ENCODE results near the gene PALLD. TPM values are rescaled to one million over a fixed set of nuclear protein-coding genes. Genes with fewer than 3 reads are reported as not detected.
"Not testable (repeated sequence)": the region's sequence is repeated elsewhere in the genome, so short reads cannot be mapped to it uniquely, and the experiment has no call there.

The PALLD gene
- 0.51 TPM in 1 of 2 replicates, not detected in the other for total RNA-seq (2014; rRNA removed; shearing (Covaris generic))

DNA sequence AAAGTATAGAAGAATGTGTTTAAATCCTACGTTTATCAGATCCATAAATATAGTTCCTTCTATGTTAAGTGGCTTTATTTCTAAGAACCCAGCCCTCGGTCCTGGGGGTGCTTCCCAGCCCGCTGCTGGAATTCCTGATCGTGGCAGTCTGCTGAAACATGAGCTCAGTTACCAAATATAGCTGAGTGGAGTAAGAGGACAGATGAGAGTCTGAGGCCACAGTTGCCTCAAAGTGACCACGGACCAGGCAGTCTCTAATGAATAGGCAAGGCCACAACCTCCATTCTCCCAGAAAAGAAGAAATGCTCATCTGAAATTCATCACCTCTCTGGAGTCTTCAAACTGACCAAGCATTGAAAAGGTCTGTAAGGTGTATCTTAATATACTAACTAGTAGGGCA lies at the start of gene PALLD:
Gene PALLD (plus strand): TSS at position 219 of the 400 bp plus-strand sequence.
- no peak for DNase-seq (ENCODE audit: low spot score)
- in situ Hi-C loops (cut with HindIII; ENCODE audit: low sequenced_read_pairs), result no loop called here

DNA sequence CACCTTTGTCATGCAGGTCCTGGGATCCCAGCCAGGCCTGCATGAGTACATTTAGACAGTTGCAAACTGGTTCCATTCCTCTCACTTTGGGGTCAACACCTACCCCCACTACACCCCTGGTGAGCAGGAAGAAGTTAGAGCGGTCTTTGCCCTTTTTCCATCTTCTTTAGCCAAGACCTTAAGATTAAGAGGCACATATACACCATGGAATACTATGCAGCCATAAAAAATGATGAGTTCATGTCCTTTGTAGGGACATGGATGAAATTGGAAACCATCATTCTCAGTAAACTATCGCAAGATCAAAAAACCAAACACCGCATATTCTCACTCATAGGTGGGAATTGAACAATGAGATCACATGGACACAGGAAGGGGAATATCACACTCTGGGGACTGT lies 47.8 kb upstream of the PALLD start:
- in situ Hi-C loops (cut with HindIII; ENCODE audit: low sequenced_read_pairs); DNase-seq (ENCODE audit: low spot score): not testable (repeated sequence)

DNA sequence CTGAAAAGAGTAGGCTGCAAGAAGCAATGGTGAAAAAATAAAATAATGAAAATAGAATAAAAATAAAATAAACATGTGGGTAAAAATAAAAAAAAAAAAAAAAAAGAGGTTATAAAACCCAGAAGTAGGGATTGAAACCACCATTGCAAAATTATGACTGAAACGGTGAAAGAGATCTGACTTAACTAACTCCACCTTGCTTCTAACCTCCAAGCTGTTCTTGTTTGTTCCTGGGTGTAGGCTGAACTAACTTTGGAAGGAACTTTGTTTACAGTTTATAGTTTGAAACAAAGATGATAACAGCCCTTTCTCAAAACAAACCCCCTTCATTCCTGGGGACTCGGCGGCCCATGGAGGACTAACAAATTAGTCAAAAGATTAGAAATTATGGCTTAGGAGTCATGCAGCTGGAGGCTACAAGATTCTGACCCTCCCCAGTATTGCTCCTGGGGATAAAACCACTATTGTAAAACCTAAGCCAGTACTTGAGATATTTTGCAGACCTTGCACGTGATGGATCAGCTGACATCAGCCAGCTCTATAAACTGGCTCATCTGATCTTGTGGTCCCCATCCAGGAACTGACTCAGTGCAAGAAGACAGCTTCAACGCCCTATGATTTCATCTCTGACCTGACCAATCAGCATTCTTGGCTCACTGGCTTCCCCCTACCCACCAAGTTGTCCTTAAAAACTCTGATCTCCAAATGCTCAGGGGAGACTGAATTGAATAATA lies 47.0 kb upstream of the PALLD start:
- DNase-seq (ENCODE audit: low spot score), result no peak
- in situ Hi-C loops (cut with HindIII; ENCODE audit: low sequenced_read_pairs), result no loop called here

- DNase-seq (ENCODE audit: low spot score), result no peak
- in situ Hi-C loops (cut with HindIII; ENCODE audit: low sequenced_read_pairs), result no loop called here
These were observed 45.5 kb upstream of the PALLD start for GRCh38 chr4:168451331-168451730.

DNA sequence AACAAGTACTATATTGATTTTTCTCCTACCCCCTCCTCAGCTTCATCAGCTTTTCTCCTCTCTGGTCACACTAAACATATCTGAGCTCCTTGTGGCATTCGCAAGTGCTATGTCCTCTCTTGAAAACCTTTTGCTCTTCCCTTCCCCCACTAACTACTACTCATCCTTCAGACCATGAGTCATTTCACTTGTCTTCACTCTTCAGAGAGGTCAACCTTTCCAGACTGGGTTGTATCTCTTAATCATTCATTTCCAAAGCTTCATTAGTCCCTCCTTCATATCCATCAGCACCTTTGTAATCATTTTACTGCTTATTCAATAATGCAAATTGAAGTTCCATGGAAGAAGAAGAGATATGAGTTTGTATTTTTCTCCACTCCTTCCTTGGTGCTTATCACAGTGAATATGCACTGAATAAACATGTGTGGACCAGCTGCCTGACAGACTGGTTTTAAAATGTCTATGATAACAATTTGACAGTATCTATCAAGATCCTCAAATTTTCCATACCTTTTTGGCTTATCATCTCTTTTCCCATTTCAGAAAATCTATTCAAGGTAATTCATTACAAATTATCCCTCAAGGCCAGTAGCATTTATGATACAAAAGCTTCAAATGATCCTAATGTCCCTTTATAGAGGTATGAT lies 45.0 kb upstream of the PALLD start:
- DNase-seq (ENCODE audit: low spot score), result no peak
- in situ Hi-C loops (cut with HindIII; ENCODE audit: low sequenced_read_pairs), result no loop called here

- in situ Hi-C loops (cut with HindIII; ENCODE audit: low sequenced_read_pairs), result no loop called here
- DNase-seq (ENCODE audit: low spot score), result no peak
These were observed 43.7 kb upstream of the PALLD start for GRCh38 chr4:168453146-168453545.

DNA sequence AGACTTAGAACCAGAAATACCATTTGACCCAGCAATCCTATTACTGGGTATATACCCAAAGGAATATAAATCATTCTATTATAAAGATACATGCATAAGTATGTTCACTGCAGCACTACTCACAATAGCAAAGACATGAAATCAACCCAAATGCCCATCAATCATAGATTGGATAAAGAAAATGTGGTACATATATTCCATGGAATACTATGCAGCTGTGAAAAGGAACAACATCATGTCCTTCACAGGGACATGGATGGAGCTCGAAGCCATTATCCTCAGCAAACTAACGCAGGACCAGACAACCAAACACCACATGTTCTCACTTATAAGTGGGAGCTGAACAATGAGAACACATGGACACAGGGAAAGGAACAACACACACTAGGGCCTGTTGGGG lies 38.6 kb upstream of the PALLD start:
- DNase-seq (ENCODE audit: low spot score); in situ Hi-C loops (cut with HindIII; ENCODE audit: low sequenced_read_pairs): not testable (repeated sequence)

DNA sequence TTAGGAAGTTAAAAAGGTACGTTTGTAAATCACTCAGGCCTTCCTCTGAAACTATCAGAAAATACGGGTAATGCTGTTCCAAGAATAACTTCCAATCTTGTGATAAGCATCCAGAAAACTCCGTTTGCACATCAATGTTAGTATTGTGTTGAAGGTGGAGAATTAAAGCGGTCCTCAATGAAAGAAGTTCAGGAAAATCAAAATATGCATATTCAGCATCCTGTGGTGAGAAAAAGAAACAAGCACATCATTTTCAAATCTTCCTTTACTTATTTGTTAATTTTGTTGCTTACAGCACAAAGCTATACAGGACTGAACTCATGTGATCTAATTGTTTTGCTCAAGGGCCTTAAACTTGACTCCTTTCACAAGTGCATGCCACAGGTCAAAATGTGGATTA lies 35.0 kb upstream of the PALLD start:
- in situ Hi-C loops (cut with HindIII; ENCODE audit: low sequenced_read_pairs), result no loop called here
- no peak for DNase-seq (ENCODE audit: low spot score)

DNA sequence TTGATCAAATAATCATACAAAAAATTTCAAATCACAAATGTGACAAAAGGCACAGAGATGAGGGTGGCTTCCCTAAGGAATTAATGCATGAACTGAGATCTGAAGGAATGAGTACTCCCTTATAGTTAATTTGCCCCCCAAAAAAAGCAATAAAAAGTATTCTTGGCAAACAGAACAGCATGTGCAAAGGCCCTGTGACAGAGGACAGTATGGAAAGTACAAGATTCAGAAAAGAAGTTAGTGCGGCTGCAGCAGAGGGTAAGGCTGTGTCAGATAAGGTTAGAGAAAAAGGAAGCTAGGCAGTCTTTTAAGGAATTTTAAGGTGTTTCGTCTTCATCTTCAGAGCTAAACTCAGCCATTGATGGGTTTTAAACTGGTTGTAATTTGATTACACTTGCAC lies 23.9 kb upstream of the PALLD start:
- no peak for DNase-seq (ENCODE audit: low spot score)
- in situ Hi-C loops (cut with HindIII; ENCODE audit: low sequenced_read_pairs), result no loop called here

GRCh38 chr4:168474660-168475320 lies 22.1 kb upstream of the PALLD start:
- in situ Hi-C loops (cut with HindIII; ENCODE audit: low sequenced_read_pairs), result no loop called here
- no peak for DNase-seq (ENCODE audit: low spot score)

- DNase-seq (ENCODE audit: low spot score), result no peak
- in situ Hi-C loops (cut with HindIII; ENCODE audit: low sequenced_read_pairs), result no loop called here
These were observed 21.1 kb upstream of the PALLD start for GRCh38 chr4:168475745-168476144.

DNA sequence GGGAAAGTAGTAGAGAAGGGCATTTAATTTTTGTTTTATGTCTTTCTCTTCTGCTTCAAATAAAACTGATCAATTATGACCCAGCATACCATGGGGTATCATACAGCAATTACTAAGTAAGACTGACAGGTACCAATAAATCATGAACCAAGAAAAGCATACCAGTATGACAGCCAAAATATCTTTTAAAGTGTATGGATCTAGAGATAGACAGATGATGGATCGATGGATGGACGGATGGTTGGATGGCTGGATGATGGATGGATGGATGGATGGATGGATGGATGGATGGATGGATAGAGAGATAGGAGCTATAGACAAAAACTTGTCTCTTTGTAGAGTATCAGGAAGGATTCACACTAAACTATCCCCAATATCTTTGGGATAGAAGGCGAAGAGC lies 18.0 kb upstream of the PALLD start:
- in situ Hi-C loops (cut with HindIII; ENCODE audit: low sequenced_read_pairs), result no loop called here
- DNase-seq (ENCODE audit: low spot score), result no peak

- no peak for DNase-seq (ENCODE audit: low spot score)
- in situ Hi-C loops (cut with HindIII; ENCODE audit: low sequenced_read_pairs), result no loop called here
These were observed 15.8 kb upstream of the PALLD start for GRCh38 chr4:168480931-168481611.

- no peak for DNase-seq (ENCODE audit: low spot score)
- in situ Hi-C loops (cut with HindIII; ENCODE audit: low sequenced_read_pairs), result no loop called here
These were observed 13.0 kb upstream of the PALLD start for GRCh38 chr4:168483811-168484210.

GRCh38 chr4:168484626-168485025 lies 12.2 kb upstream of the PALLD start:
- DNase-seq (ENCODE audit: low spot score), result no peak
- in situ Hi-C loops (cut with HindIII; ENCODE audit: low sequenced_read_pairs), result no loop called here

- in situ Hi-C loops (cut with HindIII; ENCODE audit: low sequenced_read_pairs), result no loop called here
- DNase-seq (ENCODE audit: low spot score), result no peak
These were observed 11.5 kb upstream of the PALLD start for GRCh38 chr4:168485156-168485910.

GRCh38 chr4:168486912-168487281 lies 10.0 kb upstream of the PALLD start:
- in situ Hi-C loops (cut with HindIII; ENCODE audit: low sequenced_read_pairs), result no loop called here
- no peak for DNase-seq (ENCODE audit: low spot score)

DNA sequence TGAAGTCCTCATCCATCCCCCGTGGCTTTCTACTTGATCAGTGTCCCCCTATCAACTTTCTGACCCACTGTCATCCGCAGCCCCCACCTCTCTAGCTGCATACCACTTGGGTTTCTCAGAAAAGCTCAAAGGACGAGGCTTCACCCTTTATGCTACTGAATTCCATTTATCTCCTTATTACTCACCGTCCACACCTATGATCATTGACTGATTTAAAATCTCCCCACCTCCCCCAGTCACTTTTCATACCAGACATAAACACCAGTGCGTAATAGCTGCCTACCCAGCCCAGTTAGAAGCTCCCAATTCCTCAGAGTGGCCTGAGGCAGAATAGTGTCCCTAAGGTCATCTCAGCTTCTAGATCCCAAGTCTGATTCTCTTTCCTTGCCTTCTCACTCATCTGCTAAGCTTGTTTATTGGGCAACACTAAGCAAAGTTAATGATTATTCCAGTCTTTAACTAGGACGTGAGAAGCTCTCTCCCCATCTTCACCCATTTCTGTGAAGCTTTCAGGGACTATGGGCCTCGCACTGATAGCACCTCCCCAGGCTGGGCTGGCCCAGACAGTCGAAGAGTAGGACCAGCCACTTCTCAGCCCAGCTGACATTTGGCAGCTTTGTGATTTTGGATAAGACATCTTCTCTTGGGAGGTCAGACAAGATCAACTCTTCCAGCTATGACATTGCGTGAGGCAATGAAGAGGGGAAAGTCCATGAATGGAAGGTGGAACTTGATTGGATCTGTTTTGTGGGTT lies 9.4 kb upstream of the PALLD start:
- DNase-seq (ENCODE audit: low spot score), result no peak

DNA sequence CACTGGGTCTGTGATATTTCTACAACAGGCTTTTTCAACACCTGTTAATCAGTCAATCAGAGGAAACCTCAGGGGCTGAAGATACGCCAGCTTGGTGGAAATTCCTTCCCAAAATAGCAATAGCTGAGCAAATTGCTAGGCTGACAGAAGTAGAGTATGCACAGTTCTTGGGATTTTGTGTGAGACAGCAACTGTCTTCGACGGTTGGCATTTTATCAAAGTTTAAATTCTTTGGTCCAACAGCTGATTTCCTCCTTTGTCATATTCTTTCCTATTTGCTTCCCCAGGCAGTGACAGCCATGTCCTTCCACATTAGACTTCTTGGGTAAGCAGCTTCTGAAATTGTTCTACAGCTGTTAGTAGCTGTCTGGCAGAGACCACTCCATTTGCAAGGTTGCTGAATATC lies 8.0 kb upstream of the PALLD start:
- no peak for DNase-seq (ENCODE audit: low spot score)
- in situ Hi-C loops (cut with HindIII; ENCODE audit: low sequenced_read_pairs), result no loop called here

More for the DNA sequence above, 9.4 kb upstream of the PALLD start:
- in situ Hi-C loops (cut with HindIII; ENCODE audit: low sequenced_read_pairs), result no loop called here
